ENCODE data around the gene DHX9.
A peak's percentile ranks its signal among the peaks of the same experiment; 100 is the strongest.

DHX9 gene

DNA sequence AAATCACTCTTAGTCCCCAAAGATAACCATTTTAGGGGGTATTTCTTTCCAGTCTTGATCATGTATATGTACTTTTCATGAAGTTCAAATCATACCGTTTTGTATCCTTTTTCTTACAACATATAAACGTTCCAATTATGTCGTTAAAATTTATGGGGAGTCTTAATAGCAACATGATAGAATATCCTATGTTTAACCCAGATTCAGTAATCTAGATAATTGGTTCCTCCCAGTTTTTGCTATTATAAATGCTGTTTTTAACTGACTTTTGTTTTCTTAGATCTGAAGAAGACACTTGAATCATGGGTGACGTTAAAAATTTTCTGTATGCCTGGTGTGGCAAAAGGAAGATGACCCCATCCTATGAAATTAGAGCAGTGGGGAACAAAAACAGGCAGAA lies 3.1 kb downstream of the DHX9 start:
- no peak for DNase-seq

DNA sequence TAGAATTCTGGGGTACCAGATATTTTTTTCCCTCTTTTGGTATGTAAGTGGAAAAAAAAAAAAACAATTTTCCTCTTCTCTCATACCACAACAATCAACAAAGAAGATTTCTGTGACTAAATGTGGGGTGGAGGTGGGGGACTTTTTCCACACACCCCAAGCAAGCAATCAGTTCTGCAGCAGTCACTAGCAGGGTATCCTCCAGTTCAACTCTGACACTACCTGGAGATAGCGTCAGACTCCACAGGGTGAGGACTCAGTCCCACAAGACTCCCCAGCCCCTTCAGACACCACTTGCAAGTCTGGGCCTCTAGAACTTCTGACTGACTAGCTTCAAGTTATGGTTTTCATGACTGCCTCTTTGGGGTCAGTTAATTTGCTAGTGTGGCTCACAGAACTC lies 6.2 kb downstream of the DHX9 start:
- peak; percentile 16 to 28 for DNase-seq

DNA sequence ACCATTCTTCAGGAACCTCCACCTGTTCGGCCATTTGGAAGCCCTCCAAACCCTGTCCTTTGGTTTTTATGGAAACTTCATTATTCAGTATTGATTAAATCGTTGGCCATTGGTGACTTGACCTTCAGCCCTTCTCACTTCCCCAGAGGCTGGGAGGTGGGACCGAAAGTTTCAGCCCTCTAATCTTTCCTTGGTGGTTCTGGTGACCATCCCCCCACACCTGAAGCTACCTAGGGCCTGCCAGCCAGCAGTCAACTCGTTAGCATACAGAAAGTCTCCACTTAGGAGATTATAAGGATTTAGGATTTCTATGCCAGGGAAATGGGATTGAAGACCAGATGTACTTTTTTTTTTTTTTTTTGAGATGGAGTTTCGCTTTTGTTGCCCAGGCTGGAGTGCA lies 6.7 kb downstream of the DHX9 start:
- no peak for DNase-seq

DNA sequence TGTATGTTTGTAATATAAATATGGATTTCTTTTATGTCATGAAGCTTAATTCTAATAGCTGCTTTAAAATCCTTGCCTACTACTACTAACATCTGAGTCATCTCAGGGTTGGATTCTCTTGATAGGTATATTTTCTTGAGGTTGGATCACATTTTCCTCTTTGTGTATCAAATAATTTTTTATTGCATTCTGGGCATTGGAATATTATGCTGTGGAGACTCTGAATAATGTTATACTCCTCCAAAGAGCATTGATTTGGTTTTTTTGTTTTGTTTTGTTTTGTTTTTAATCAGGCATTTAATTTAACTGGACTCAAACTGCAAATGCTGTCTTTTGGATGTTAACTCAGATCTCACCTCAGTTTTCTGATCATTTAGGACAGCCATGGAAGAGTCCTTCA lies 8.0 kb downstream of the DHX9 start:
- no peak for DNase-seq

DNA sequence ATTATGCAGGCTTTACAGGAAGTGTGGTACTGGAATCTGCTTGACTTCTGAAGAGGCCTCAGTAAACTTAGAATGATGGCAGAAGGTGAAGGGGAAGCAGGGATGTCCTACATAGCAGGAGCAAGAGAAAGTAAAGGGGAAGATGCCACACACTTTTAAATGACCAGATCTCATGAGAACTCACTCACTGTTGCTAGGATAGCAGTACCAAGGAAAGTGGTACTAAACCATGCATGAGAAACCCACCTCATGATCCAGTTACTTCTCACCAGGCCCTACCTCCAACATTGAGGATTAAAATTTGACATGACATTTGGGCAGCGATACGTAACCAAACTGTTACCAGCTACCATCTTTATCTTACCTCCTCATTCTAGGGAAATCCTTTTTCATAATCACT lies 9.6 kb downstream of the DHX9 start:
- no peak for DNase-seq

DNA sequence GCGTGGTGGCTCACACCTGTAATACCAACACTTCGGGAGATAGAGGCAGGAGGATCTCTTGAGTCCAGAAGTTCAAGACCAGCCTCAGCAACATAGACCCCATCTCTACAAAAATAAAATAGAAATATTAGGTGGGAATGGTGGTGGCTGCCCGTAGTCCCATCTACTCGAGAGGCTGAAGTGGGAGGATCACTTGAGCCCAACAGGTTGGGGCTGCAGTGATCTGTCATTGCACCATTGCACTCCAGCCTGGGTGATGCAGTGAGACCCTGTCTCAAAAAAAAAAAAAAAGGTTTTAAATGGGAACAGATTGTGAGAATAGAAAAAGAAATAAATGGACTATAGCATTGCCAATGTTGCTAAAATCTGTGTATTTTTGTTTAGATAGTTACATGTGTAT lies 11.2 kb downstream of the DHX9 start:
- no peak for DNase-seq

DNA sequence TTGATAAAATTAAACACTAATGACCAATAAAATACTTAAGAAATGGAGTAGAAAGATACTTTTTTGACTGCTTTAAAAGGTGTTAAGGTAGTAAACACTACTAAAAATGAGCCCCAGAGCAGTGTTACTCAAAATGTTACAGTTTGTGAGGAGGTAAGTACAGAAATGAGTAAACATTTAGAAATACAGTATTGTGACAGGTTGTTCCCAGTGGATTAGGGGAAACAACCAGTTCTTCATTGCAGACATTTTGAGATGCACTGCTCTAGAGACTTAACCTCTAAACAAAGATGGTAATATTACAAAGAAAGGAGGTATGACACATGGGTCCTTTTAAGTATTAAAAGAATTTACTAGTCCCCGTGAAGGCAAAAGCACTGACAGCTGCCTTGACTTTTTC lies 12.7 kb downstream of the DHX9 start:
- DNase-seq, result no peak

DNA sequence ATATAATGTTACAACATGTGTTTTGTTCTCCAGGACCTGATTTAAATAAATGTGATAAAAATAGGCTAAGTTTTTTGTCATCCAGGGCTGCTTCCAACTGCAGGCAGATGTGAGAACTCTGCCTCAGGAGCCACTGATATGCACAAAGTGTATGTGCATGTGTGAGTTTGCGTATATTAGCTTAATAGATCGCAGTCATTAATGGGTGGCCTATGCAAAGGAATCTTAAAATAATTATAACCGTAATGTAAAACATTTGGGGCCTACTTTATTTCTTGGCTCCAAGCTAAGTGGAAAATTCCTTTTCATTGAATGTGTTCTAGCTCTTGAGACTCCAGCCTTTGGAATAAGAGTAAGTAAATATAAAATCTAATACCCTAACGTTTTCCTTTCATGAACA lies 16.8 kb downstream of the DHX9 start:
- DNase-seq, result no peak

DNA sequence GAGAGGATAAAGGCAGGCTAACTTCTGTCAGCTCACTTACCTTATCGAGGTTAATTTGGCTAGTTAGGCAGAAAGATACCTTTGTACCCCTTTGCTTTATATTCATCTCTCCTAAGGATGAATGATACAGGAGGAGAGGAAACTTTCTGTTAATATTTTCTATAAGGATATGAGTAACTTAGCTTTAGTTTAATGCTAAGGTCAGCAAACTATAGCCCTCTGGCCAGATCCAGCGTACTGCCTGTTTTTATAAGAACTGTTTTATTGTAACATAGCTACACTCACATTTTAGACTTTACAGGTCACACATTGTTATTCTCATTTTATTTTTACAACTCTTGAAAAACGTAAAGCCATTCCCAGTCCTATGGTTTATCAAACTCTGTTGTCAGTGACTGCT lies 18.1 kb downstream of the DHX9 start:
- no peak for DNase-seq

DNA sequence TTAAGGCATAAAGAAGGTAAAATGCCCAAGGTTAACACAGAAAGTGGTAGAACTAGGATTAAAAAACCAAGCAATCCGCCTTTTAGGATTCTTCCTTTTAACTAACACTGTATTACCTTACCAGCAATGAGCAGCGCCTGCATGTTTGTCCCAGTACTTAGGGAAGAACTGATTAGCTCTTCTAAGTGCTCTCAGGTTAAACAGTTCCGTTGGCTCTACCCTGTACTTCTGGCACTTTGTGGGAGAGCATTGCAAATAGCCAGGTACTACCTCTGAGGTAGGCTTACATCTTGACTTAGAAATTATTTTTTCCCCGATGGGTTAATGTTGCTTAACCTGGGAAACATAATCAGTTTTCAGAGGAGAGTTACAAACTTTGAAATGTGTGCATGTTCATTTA lies 21.5 kb downstream of the DHX9 start:
- DNase-seq, result no peak

DNA sequence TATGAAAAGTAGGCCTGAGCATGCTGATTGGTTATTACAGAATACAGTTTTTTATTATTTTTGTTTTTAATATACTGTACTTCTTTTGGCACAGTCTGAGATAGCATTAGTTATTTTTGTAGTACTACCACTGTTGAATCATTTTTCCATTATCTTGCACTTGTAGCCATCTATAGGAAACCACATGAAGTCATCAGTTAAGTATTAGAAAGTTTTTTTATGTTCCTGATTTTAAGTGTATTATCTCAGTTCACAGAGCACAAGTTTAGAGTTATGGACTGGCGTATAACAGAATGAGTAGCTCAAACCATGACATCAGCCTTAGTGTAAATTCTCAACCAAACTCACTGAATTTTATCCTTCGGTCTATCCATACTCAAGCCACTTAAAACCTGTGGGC lies 22.8 kb downstream of the DHX9 start:
- DNase-seq, result no peak

DNA sequence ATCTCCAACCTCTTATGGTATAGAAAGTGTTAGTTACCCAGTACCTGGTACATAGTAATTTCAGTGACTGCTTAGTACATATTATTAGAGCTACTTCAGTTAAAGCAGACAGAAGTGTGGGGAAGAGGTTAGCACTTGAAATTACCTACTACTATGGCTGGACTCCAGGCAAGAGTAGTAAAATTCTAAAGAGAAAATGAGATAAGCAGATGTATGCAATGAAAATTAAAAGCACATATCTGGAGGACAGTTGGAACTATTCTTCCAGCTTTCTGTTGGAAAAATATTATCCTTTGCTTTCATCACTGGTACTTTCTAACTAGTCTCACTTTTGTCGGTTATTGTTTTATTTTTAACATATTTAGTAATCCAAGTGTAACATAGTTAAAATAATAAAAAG lies 23.7 kb downstream of the DHX9 start:
- no peak for DNase-seq

DNA sequence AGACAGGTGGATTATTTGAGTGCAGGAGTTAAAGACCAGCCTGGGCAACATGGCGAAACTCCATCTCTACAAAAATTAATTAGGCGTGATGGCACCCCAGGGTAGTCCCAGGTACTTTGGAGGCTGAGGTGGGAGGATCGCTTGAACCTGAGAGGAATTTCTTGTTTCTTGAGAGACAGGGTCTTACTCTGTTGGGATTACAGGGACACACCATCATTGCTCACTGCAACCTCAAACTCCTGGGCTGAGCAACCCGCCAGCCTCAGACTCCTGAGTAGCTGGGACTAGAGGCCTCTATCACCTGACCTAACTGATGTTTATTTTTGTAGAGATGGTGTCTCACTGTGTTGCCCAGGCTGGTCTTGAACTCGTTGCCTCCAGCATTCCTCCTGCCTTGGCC lies 24.8 kb downstream of the DHX9 start:
- no peak for DNase-seq

DNA sequence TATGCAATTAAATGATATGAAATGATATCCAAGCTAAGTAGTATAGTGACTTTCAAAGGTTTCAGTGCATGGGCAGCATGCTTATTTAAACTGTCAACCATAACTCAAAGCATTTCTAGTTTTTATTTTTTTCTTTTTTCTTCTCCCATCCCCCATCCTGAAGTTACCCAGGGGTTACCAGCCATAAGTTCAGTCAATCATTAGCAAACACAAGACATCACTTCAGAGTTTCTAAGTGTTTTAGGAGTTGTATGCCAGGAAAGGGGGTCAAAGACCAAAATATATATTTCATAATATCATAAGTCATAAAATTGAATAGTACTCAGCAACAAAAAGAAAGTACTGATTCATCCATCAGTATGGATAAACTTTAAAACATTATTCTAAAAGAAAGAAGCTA lies 28.7 kb downstream of the DHX9 start:
- DNase-seq, result no peak

DNA sequence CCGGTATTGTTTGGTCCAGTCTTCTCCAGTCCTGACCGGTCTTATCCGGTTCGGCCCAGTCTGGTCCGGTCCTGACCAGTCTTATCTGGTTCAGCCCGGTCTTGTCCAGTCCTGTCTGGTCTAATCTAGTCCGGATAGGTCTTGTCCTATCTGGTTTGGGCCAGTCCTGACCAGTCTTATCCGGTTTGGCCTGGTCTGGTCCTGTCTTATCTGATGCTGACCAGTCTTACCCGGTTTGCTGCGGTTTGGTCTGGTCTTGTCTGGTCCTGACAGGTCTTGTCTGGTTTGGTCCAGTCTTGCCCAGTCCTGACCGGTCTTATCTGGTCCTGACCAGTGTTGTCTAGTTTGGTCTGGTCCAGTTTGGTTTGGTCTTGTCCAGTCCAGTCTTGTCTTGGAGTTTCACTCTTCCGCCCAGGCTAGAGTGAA lies 30.1 kb downstream of the DHX9 start:
- no peak for DNase-seq

DNA sequence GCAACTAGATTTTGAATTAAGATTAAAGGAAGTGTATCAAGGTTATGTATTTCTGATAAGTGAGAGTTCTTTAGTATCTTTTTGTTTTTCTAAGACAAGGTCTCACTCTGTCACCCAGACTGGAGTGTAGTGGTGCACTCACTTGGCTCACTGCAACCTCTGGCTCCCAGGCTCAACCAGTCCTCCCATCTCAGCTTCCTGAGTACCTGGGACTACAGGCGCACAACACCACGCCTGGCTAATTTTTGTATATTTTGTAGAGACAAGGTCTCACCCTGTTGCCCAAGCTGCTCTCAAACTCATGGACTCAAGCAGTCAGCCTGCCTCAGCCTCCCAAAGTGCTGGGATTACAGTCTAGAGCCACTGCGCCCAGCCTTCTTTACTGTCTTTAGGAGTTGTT lies 33.7 kb downstream of the DHX9 start:
- no peak for DNase-seq

DNA sequence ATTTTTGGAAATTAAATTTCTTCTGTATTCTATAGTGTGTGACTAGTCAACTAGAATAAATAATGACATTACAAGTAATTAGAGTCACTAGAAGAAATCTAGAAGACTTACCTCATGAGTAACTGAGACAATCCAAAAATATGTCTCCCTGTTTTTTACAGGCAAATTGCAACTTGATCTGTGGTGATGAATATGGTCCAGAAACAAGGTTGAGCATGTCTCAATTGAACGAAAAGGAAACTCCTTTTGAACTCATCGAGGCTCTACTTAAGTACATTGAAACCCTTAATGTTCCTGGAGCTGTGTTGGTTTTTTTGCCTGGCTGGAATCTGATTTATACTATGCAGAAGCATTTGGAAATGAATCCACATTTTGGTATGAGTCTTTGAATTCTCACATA lies 36.7 kb downstream of the DHX9 start:
- DNase-seq, result no peak

DNA sequence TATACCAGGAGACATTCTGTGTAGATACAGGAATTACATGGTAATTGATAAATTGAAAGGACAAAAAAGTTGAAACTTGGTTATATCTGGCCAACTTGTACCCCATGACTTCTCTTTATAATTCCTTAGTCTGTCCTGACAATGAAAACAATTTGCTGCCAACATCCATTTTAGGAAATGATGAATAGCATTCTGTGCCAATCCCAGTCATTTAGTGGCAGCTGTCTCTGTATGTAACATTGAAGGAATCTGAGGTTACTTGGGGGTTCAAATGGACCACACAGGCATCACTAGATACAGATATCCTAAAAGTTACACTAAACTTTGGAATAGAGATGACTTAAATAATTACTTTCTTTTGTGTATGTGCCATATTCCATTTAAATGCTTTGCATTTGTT lies 38.2 kb downstream of the DHX9 start:
- DNase-seq, result no peak

DNA sequence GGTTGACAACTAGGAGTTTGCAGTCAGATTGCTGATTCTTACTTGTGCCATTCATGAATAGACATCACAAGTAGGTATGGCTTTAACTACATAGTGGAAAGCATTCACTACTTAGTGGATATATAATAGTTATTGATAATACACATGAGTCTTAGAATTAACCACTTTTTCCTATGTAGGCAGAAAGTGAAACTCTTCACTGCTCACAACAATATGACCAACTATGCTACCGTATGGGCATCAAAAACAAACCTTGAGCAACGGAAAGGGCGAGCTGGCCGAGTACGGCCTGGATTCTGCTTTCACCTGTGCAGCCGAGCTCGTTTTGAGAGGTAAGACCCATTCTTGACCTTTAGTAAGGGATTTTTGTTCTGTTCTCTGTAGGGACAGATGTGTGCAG lies 38.7 kb downstream of the DHX9 start:
- no peak for DNase-seq

DNA sequence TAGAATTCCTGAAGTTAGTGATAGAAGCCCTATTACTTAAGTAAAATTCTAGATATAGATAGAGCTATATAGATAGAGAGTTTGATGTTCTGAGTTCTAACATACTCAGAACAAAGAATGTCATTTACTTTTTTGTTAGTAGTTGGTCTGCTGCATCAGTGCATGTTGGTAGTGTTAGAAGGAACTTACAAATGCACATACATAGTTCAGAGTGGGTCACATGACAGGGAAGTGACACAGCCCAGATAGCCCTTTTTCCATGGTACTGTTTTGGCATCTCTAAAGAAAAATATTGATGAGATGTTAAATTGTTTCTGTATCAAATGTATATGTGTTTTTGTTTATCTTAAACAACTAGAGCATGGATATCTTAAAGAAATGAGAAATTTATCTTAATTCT lies 45.7 kb downstream of the DHX9 start:
- no peak for DNase-seq

DNA sequence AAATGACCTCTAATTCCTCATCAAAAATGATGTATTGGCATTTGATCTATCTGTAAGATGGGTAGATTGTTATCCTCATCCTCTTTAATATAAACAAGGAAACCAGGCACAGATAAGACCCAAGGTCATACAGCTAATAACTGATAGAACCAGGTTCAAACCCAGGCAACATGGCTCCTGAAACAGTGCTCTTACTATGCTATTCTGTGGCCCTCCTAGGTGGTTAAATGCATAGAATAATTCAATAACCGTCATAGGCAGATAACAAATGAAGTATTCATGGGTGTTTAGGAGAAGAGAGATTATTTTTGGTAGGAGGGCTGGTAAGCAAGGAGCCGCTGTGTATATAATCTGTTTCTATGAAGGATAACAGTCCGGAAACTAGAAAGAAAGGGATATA lies 46.4 kb downstream of the DHX9 start:
- no peak for DNase-seq

DNA sequence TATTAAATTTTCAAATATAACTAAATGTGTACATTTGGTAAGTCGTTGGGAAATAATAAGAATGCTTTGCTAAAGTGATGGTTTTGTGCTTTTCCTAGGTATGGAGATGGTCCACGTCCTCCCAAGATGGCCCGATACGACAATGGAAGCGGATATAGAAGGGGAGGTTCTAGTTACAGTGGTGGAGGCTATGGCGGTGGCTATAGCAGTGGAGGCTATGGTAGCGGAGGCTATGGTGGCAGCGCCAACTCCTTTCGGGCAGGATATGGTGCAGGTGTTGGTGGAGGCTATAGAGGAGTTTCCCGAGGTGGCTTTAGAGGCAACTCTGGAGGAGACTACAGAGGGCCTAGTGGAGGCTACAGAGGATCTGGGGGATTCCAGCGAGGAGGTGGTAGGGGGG lies 47.8 kb downstream of the DHX9 start:
- DNase-seq, result no peak

DNA sequence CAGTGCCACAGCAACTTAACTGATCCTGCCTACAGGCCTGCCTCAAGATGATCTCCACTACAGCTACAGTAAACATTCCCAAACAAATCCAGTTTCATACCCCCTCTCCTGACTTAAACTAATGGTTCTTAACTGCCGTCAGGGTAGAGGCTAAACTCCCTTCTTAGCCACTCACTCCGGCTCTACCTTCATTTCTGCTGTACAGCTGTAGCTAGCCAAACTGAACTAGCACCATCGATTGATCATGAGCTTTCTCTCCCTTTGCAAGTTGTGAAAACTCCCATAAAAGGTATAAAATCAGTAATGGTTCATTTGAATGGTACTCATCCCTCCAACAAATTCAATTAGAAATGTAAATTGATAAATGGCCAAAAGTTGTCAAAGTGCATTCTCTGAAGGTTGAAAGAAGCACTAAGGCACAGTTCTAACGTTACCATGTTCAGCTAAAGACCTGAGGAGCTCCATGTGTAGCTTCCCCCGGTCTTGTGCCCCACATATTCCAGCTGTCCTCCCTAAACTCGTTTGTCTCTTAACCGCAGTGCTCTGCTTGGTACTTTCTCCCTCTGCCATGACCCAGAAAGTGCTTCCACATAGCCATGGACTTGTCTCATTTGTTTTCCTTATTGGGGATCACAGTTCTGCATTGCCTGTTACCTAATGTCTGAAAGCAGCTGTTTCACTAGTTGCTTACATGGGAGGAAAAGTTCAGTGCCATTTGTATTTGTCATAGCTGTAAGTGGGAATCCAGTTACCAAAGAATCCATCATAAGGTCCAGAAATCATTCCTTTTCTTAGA lies 49.8 kb downstream of the DHX9 start:
- no peak for DNase-seq

DNA sequence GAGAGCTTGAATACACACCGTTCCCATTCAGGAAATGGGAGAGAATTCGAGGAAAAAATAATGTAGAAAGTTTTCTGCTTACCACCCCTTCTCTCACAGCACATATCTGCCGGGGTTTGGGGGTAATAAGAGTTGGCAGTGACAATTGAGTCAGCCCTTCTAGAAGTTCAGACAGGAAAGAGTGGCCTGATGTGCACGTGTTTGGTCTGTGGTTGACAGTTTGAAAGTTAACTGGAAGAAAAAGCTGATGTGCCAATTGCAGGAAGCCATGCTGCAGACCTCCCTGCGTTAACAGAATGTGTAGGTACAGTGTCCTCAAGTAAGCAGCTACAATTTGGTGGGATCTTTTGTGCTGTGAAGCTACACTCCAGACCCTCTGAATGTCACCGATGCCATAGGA lies 50.9 kb downstream of the DHX9 start:
- DNase-seq, result no peak

DNA sequence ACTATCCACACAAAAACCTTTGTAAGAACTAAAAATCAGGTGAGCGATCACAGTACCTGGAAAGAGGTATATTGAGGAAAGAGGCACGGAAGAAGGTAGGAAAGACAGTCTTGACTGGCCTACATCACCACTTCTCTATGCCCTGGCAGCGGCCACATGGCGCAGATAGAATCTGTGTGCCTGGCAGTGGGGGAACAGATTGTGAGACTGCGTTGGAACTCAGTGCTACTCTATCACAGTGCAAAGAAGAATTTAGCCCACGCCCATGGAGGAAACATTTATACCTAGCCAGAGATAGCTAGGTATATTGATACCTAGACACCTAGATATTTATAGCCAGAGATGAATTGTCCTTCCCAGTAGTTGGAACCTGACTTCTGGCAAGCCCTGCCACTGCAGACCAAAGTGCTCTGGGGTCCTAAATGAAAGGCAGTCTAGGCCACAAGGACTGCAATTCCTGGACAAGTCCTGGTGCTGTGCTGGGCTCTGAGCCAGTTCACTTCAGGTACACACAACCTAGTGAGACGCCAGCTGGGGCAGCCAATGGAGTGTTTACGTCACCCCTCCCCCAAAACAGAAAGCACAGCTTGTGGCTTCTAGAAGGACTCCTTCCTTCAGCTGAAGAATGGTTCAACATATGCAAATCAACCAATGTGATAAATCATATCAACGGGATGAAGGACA lies 51.9 kb downstream of the DHX9 start:
- DNase-seq, result no peak

Measured in activated CD4-positive, alpha-beta T cell treated with anti-CD3 and anti-CD28 coated beads, Interleukin-2, amount 50 U/mL, for 4 hours (primary cell).